K562 (cell line): ENCODE measurements around the gene RNU1-2. TPM values are rescaled to one million over a fixed set of nuclear protein-coding genes. Genes with fewer than 3 reads are reported as not detected.
"Not testable (repeated sequence)": the region's sequence is repeated elsewhere in the genome, so short reads cannot be mapped to it uniquely, and the experiment has no call there.

ENCODE experiments used
- ATAC-seq: fragments of 200-7000 bp; cut with Tn5 transposase; 3 replicates; pipeline ENCODE4 v1.9.1; 2020; ENCODE audit warnings: moderate library complexity
- Bru-seq: library from RNA; stranded (reverse); fragments of 400-500 nt; gene quantifications from one replicate; lab custom pipeline; 2021; lab: Mats Ljungman, UMichigan
- BruChase-seq, 2 experiments: library from RNA; stranded (reverse); fragments of 400-500 nt; gene quantifications; one replicate each; lab custom pipeline; 2021; lab: Mats Ljungman, UMichigan
- BruUV-seq: library from RNA; stranded (reverse); fragments of 400-500 nt; replicated peaks from 2 replicates; lab custom pipeline; 2021; lab: Mats Ljungman, UMichigan
- CTCF ChIA-PET: fragments of 300-600 bp; formaldehyde crosslinking; extraction: SDS; loops from one replicate; lab custom pipeline; 2021; ENCODE audit warnings: low intra/inter-chr PET ratio; lab: Yijun Ruan, JAX
- POLR2A ChIA-PET: fragments of 300-600, 350-650 bp; sonication (Branson Sonifier 250); formaldehyde crosslinking; extraction: SDS; loops from one replicate; lab custom pipeline; 2021; ENCODE audit warnings: antibody characterized with exemption, inconsistent platforms; lab: Yijun Ruan, JAX
- DNase-seq, 4 experiments: peaks; one replicate each; pipeline versions ENCODE4 v3.0.0 to v3.0.0-alpha.2; 2011 to 2018; ENCODE audit warnings: low spot score in 3 of 4, mixed read lengths in 3 of 4; ENCODE audit errors: extremely low read depth in 1 of 4
- FAIRE-seq: peaks from 2 replicates; lab custom pipeline; 2011; peaks lifted over from hg19 to GRCh38; lab: Jason Lieb, UNC
- H2AFZ ChIP-seq: 2 replicates; pipeline ENCODE4 v1.6.0; 2011; ENCODE audit warnings: low read depth, low read length, control low read depth, inconsistent platforms
- H3K27ac ChIP-seq: fragments of 200-600 bp; 3 replicates; pipeline ENCODE4 v1.8.0; 2011; ENCODE audit warnings: low read depth, mild to moderate bottlenecking, control low read depth, inconsistent platforms, low read length, moderate library complexity, mixed read lengths; ENCODE audit errors: extremely low read depth
- H3K27me3 ChIP-seq, 2 experiments: fragments of 300-600 bp in 1 of 2; 2 replicates in 1 of 2; 3 replicates in 1 of 2; pipeline versions ENCODE4 v1.6.0 to v1.8.0; 2011; ENCODE audit warnings: inconsistent platforms in 2 of 2, low read length in 2 of 2, mild to moderate bottlenecking in 1 of 2, mixed read lengths in 1 of 2, moderate library complexity in 1 of 2; ENCODE audit not compliant: control insufficient read depth in 2 of 2, insufficient read depth in 2 of 2
- H3K36me3 ChIP-seq: fragments of 300-600 bp; 3 replicates; pipeline ENCODE4 v1.8.0; 2011; ENCODE audit warnings: mild to moderate bottlenecking, low read length, inconsistent platforms; ENCODE audit not compliant: control insufficient read depth, insufficient read depth
- H3K4me1 ChIP-seq, 2 experiments: fragments of 200-600 bp in 1 of 2; replicated peaks in 1 of 2; 2 replicates in 1 of 2; 3 replicates in 1 of 2; pipeline versions ENCODE4 v1.5.1 to v1.8.0; 2011; ENCODE audit warnings: inconsistent platforms in 2 of 2, low read length in 2 of 2, mild to moderate bottlenecking in 1 of 2, mixed read lengths in 1 of 2, moderate library complexity in 1 of 2; ENCODE audit not compliant: control insufficient read depth in 2 of 2, insufficient read depth in 2 of 2
- H3K4me2 ChIP-seq: 2 replicates; pipeline ENCODE4 v1.6.1; 2011; ENCODE audit warnings: low read length, control low read depth, inconsistent platforms, mixed read lengths; ENCODE audit not compliant: insufficient read depth
- H3K4me3 ChIP-seq: fragments of 200-600 bp; sonication (generic), shearing (Covaris generic); 2 replicates; pipeline ENCODE4 v1.5.1; 2016; ENCODE audit warnings: control low read depth, inconsistent platforms
- H3K79me2 ChIP-seq: fragments of 200-600 bp; 3 replicates; pipeline ENCODE4 v1.8.0; 2011; ENCODE audit warnings: low read length, inconsistent platforms; ENCODE audit not compliant: control insufficient read depth, insufficient read depth
- H3K9ac ChIP-seq, 2 experiments: 2 replicates each; pipeline versions ENCODE4 v1.6.0 to v1.6.1; 2011; ENCODE audit warnings: low read depth in 2 of 2, low read length in 2 of 2, control low read depth in 1 of 2, inconsistent platforms in 1 of 2, mild to moderate bottlenecking in 1 of 2, mixed read lengths in 1 of 2; ENCODE audit not compliant: insufficient read depth in 1 of 2
- H3K9me1 ChIP-seq: one replicate; pipeline ENCODE4 v1.6.0; 2011; ENCODE audit warnings: inconsistent platforms, mild to moderate bottlenecking, low read length, moderate library complexity; ENCODE audit not compliant: control insufficient read depth, insufficient read depth
- H3K9me3 ChIP-seq: replicated peaks from 2 replicates; pipeline ENCODE4 v1.5.1; 2011; ENCODE audit warnings: low read depth, low read length, inconsistent platforms; ENCODE audit not compliant: control insufficient read depth, insufficient read depth
- H4K20me1 ChIP-seq: replicated peaks from 2 replicates; pipeline ENCODE4 v1.6.1; 2011; ENCODE audit warnings: low read length, inconsistent platforms, mixed read lengths; ENCODE audit not compliant: control insufficient read depth, insufficient read depth
- ATF1 ChIP-seq, 2 experiments: fragments of 450-650 bp in 1 of 2; IDR thresholded peaks; 2 replicates each; pipeline ENCODE4 v1.6.1; 2016; ENCODE audit warnings: missing compliant biosample characterization in 1 of 2, missing genetic modification characterization in 1 of 2
- MXD1 ChIP-seq: fragments of 250-450 bp; sonication (Bioruptor Pico); IDR thresholded peaks from 2 replicates; pipeline ENCODE4 v1.8.0; 2021; ENCODE audit warnings: borderline replicate concordance, mild to moderate bottlenecking, moderate library complexity; ENCODE audit not compliant: poor library complexity, severe bottlenecking
- ZNF175 ChIP-seq: fragments of 200-800 bp; sonication (Bioruptor generic); IDR thresholded peaks from 2 replicates; pipeline ENCODE4 v1.6.1; 2016; ENCODE audit warnings: low read depth, mild to moderate bottlenecking, missing genetic modification characterization, missing compliant biosample characterization
- ZNF384 ChIP-seq: IDR thresholded peaks from 2 replicates; pipeline ENCODE4 v1.6.1; 2012; ENCODE audit warnings: low read depth, low read length, improper control_type of control experiment
- ZNF592 ChIP-seq: fragments of 450-650 bp; IDR thresholded peaks from 2 replicates; pipeline ENCODE4 v1.6.1; 2017; ENCODE audit warnings: antibody characterized with exemption, mild to moderate bottlenecking
- WGBS: fragments of 100-300 bp; shearing (Covaris generic); methylation state at CpG from one replicate; pipeline ENCODE4 v1.1.6; 2016; ENCODE audit warnings: low coverage, mixed read lengths; ENCODE audit not compliant: insufficient coverage; ENCODE audit errors: missing lambda C conversion rate; 5-methylcytosine and 5-hydroxymethylcytosine counted together
- in situ Hi-C: fragments of 300-500 bp; cut with MboI; formaldehyde crosslinking; loops from 4 replicates; pipeline ENCODE4 v1.15.0; 2018; ENCODE audit warnings: inconsistent platforms, mixed read lengths
- intact Hi-C: fragments of 100-400 bp; cut with micrococcal nuclease; formaldehyde crosslinking; loops from 2 replicates; pipeline ENCODE4 v1.14.2; 2022
- long read RNA-seq, 3 experiments: library from polyadenylated mRNA in 2 of 3; library from RNA in 1 of 3; unstranded in 2 of 3; stranded (forward) in 1 of 3; transcript quantifications; one replicate each; pipeline ENCODE4 v2.0.0, GENCODE V29; 2019 to 2022
- polyA minus RNA-seq, 3 experiments: library from RNA; depleted of rRNA, polyadenylated mRNA; stranded (reverse); fragments of >200 nt; gene quantifications; 2 replicates each; pipeline ENCODE4 v1.2.3, GENCODE V29; 2011
- polyA plus RNA-seq, 8 experiments: library from polyadenylated mRNA; depleted of rRNA in 4 of 8; stranded (reverse) in 5 of 8; unstranded in 3 of 8; fragments of >200 nt; fragmentation: Nextera tagmentation in 2 of 8; fragmentation: Illumina TruSeq in 1 of 8; extraction: Ambion mirVana in 2 of 8; extraction: Trizol in 1 of 8; gene quantifications; 2 replicates each; pipeline versions ENCODE4 v1.2.1 to v1.2.3, GENCODE V29; 2011 to 2014; ENCODE audit warnings: inconsistent platforms in 1 of 8, missing spikeins in 1 of 8
- total RNA-seq, 7 experiments: library from RNA; depleted of rRNA in 6 of 7; stranded (reverse); fragments of >200 nt in 6 of 7; fragmentation: Illumina TruSeq in 2 of 7; extraction: Trizol in 2 of 7; gene quantifications; 2 replicates each; pipeline versions ENCODE4 v1.2.1 to v1.2.3, GENCODE V29; 2011 to 2021; ENCODE audit warnings: low replicate concordance in 1 of 7

RNU1-2 gene
- total RNA-seq (2011; cell fraction: chromatin; rRNA removed; ENCODE audit: low replicate concordance), result under 0.01 TPM in 2 replicates
- total RNA-seq (2011; cell fraction: nucleolus; rRNA removed), result under 0.01 and 21,200 TPM in 2 replicates
- under 0.01 and 24,158 TPM in 2 replicates for total RNA-seq (2011; cell fraction: nucleoplasm; rRNA removed)
- under 0.01 TPM in 2 replicates for total RNA-seq (2014; rRNA removed)
- total RNA-seq (2014; rRNA removed; fragmentation: Illumina TruSeq; extraction: Trizol), result 28,565 and 32,823 TPM in 2 replicates
- 20,456 and 27,045 TPM in 2 replicates for total RNA-seq (2015; rRNA removed; fragmentation: Illumina TruSeq; extraction: Trizol)
- 2,231 and 2,538 TPM in 2 replicates for total RNA-seq (2021)
- polyA plus RNA-seq (2011; rRNA removed), result 83.9 TPM in 1 of 2 replicates, not detected in the other
- under 0.01 TPM in 1 of 2 replicates, not detected in the other for polyA plus RNA-seq (2011; cell fraction: cytosol; rRNA removed)
- polyA plus RNA-seq (2011; cell fraction: nucleus; rRNA removed), result under 0.01 and 1,424 TPM in 2 replicates
- polyA plus RNA-seq (2012), result 25.1 TPM in 1 of 2 replicates, not detected in the other
- not detected in 2 replicates for polyA plus RNA-seq (2014; fragmentation: Illumina TruSeq; extraction: Trizol)
- 1 to 10 TPM in 1 of 2 experiments, not detected in 1; 3.0 TPM for polyA plus RNA-seq (2014; fragmentation: Nextera tagmentation; extraction: Ambion mirVana)
- polyA plus RNA-seq (2014; rRNA removed), result not detected in 2 replicates
- polyA minus RNA-seq (2011; rRNA and poly(A)+ RNA removed), result 10,756 and 20,531 TPM in 2 replicates
- polyA minus RNA-seq (2011; cell fraction: cytosol; rRNA and poly(A)+ RNA removed), result 58,964 and 66,171 TPM in 2 replicates
- 66,769 and 85,880 TPM in 2 replicates for polyA minus RNA-seq (2011; cell fraction: nucleus; rRNA and poly(A)+ RNA removed)
- Bru-seq, nascent RNA, result percentile 99 among the genes with signal in this experiment
- percentile 75 among the genes with signal in this experiment for BruChase-seq, experiment 1, labeled RNA remaining after a 2-hour chase
- percentile 84 among the genes with signal in this experiment for BruChase-seq, experiment 2, labeled RNA remaining after a 6-hour chase
- long read RNA-seq, experiment 1, result 0 reads
- long read RNA-seq, experiment 2, result 0 reads
- long read RNA-seq, experiment 3, result 0 reads

- H3K27me3 ChIP-seq; H3K9me3 ChIP-seq; H4K20me1 ChIP-seq; H3K79me2 ChIP-seq; H3K36me3 ChIP-seq; FAIRE-seq; CTCF ChIA-PET; H3K9me1 ChIP-seq; TF ChIP-seq ATF1 (CRISPR knock-in tag; IDR thresholded peaks at IDR 0.05): not testable (repeated sequence)
- TSS peak; percentile 99 for BruUV-seq
- H3K9ac ChIP-seq, result peak within 1 kb of the TSS; percentile 84 to 96
- intact Hi-C loops, result loop anchor here (1.0 kb wide), 1 partner anchor 10 kb away; no protein-coding TSS in a partner anchor
- ATAC-seq (peak; percentile 100), DNase-seq (peak; percentile 78 to 95 (median 84))
- peak within 1 kb of the TSS; percentile 81 for H3K4me2 ChIP-seq
- H3K4me1 ChIP-seq, result peaks cover 6 to 20% of the 10 kb centered on the region in 2 experiments; a peak in 4 of 5 replicates
- peak within 1 kb of the TSS; percentile 84 for H2AFZ ChIP-seq
- peak within 1 kb of the TSS; percentile 98 for H3K27ac ChIP-seq
- POLR2A ChIA-PET, result interaction anchor here (0.6 to 2.5 kb wide), 19 partner anchors 10 to 661 kb away, joined by 3 to 71 read pairs (median 3); partner anchors contain the start of genes CROCC and RNU1-1
- 0% methylated on average over 25 of the region's 39 CpGs for WGBS
- peak within 1 kb of the TSS; percentile 29 for H3K4me3 ChIP-seq
- in situ Hi-C loops, result loop anchor here (5.0 kb wide), 1 partner anchor 153 kb away; the partner anchor contains the start of gene RNU1-4
- TF ChIP-seq ATF1 (tag; IDR thresholded peaks at IDR 0.05) (peak; percentile 94), MXD1 (peak; percentile 25), ZNF175 (peak; percentile 68; the same call in 1 of the 2 replicates), ZNF592 (0 out of 2 replicates have a peak, but pooled peaks have one; percentile 21), ZNF384 (peak; percentile 33; the same call in 1 of the 2 replicates)
Measured at GRCh38 chr1:16895598-16896315, at the start of gene RNU1-2. Gene RNU1-2, plus strand, starts transcription at chr1:16895980.
